T-helper 17 cell (primary cell): Measurements from ENCODE around the gene SPI1. TPM values are rescaled to one million over a fixed set of nuclear protein-coding genes. Genes with fewer than 3 reads are reported as not detected.
A peak's percentile ranks its signal among the peaks of the same experiment; 100 is the strongest.

Experiments
- ATAC-seq: fragments of 150-1000 bp; cut with Tn5 transposase; 2 replicates; pipeline ENCODE4 v1.10.0; 2021; ENCODE audit warnings: mild to moderate bottlenecking, moderate library complexity
- DNase-seq, 3 donors: peaks; one replicate each; pipeline versions ENCODE4 v3.0.0 to v3.0.0-alpha.2; 2020 to 2021
- H3K9me3 ChIP-seq: one replicate; pipeline ENCODE4 v1.7.0; 2013; ENCODE audit warnings: low read length, mild to moderate bottlenecking; ENCODE audit not compliant: control insufficient read depth, poor library complexity, severe bottlenecking
- H3K27ac Mint-ChIP-seq: one replicate; pipeline ENCODE4 v1.8.0; 2022; ENCODE audit warnings: mild to moderate bottlenecking, moderate library complexity, mixed read lengths
- H3K27me3 Mint-ChIP-seq: one replicate; pipeline ENCODE4 v1.8.0; 2022; ENCODE audit warnings: mixed read lengths
- H3K36me3 Mint-ChIP-seq: one replicate; pipeline ENCODE4 v1.8.0; 2022; ENCODE audit warnings: low read depth, mixed read lengths
- H3K4me1 Mint-ChIP-seq: one replicate; pipeline ENCODE4 v1.8.0; 2022; ENCODE audit warnings: mild to moderate bottlenecking, mixed read lengths
- H3K4me3 Mint-ChIP-seq: one replicate; pipeline ENCODE4 v1.8.0; 2022; ENCODE audit warnings: mild to moderate bottlenecking, moderate library complexity, mixed read lengths
- total RNA-seq, 4 donors: library from RNA in 2 of 4; stranded (reverse) in 2 of 4; gene quantifications; one replicate each; pipeline ENCODE4 v1.2.3 and lab custom pipeline; 2022 to 2026

Gene SPI1
- total RNA-seq, 2 donors from 2014 or later: 4.9 to 14.9 TPM

DNA sequence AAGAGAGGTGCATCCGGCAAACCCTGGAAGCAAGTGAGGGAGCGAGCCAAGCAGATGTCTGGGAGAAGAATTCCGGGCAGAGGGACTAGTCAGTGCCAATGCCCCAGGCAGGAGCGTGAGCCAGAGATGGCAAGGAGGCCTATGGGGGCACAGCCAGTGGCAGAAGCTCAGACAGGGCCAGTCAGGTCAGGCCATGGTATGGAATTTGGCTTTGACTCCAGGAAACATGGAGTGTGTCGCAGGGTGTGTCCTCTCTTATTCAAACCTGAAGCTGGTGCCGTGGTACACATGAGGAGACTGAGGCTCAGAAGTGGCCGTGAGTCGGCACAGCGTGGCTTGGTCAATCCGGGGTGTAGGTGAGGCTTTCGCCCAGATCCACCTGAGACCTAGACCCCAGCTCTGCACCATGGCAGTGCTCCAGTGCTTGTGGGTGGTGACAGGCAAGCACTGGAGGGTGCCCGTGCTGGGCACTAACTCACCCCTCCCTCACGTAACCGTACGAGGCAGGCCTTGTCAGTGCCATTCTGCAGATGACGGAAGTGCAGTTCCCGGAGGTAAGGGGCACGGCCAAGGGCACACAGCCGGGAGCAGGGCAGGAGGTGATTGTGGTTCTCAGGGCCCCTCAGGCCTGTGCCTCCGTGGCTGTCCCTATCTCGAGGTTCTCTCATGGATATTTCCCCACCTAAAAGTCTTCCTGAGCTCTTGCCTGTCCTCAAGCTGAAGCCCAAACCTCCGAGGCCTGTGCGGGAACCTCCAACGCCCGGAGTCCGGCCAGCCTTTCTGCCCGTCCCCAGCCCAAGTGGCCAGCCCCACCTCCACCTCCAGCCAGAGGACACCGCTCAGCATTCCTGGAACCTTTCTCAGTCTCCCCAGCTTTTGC lies 10.6 kb upstream of the SPI1 start:
- Mint-ChIP-seq H3K4me3 (peak overlapping the region; percentile 39), H3K27ac (no peak overlapping the region), H3K36me3 (no peaks in the 10 kb centered on the region), H3K27me3 (no peaks in the 10 kb centered on the region), H3K4me1 (peaks cover 13% of the 10 kb centered on the region)
- DNase-seq (no peak), ATAC-seq (no peak)
- H3K9me3 ChIP-seq: no peaks in the 10 kb centered on the region

DNA sequence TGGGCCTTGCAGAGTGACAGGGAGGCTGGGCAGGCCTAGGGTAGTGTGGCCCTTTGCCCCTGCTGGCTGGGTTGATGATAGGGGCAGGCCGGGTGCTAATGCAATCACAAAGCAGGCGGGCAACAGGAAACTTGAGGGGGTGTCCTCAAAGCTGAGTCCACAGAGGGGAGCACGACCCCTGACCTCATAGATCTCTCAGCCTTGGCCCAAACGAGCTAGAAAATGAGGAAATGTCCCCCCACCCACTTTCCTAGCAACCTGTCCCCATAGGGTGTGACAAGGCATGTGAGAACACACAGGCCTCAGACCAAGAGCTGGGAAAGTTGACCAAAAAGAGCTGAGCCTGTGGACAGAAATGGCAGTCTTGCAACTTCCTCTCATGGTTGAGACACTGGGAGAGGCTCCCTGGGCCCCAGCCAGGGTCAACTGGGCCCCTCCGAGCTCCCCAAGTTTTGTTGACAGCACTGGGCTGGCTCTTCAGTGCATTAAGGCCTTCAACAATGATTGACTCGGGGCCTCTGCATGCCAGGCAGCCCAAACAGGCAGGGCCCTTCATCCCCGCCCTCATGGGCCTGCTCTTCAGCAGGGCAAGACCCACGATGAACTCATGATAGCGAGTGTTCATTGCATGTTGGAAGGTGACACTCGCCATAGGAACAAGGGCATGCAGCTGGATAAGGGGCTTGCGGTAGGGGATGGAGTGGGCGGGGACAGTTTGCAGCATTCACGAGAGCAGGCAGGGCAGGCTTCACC lies 9.8 kb upstream of the SPI1 start:
- Mint-ChIP-seq H3K4me3 (no peak overlapping the region), H3K27ac (no peak overlapping the region)
- no peak for ATAC-seq

DNA sequence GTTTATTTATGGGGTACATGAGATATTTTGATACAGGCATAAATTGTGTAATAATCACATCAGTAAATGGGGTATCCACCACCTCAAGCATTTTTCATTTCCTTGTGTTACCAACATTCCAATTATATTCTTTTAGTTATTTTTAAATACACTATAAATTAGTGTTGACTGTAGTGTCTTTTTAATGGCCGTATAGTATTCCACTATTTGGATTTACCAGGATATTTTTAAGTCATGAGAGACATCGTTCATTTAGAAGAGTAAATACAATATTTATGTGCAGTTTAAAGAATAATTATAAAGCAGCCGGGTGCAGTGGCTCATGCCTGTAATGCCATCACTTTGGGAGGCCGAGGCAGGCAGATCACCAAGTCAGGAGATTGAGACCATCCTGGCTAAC lies 6.2 kb upstream of the SPI1 start:
- H3K27me3 Mint-ChIP-seq: no peaks in the 10 kb centered on the region
- H3K36me3 Mint-ChIP-seq: no peaks in the 10 kb centered on the region
- no peak overlapping the region for H3K27ac Mint-ChIP-seq
- DNase-seq: no peak
- H3K4me1 Mint-ChIP-seq: peaks cover 6% of the 10 kb centered on the region
- no peak overlapping the region for H3K4me3 Mint-ChIP-seq
- H3K9me3 ChIP-seq: no peaks in the 10 kb centered on the region
- no peak for ATAC-seq

More for the DNA sequence above, 9.8 kb upstream of the SPI1 start:
- Mint-ChIP-seq H3K36me3 (no peaks in the 10 kb centered on the region), H3K4me1 (peaks cover 11% of the 10 kb centered on the region), H3K27me3 (no peaks in the 10 kb centered on the region)
- DNase-seq: no peak
- H3K9me3 ChIP-seq: no peaks in the 10 kb centered on the region

- no peak overlapping the region for H3K27ac Mint-ChIP-seq
- H3K36me3 Mint-ChIP-seq: no peaks in the 10 kb centered on the region
- H3K4me3 Mint-ChIP-seq: no peak overlapping the region
- peaks cover 2% of the 10 kb centered on the region for H3K4me1 Mint-ChIP-seq
- no peaks in the 10 kb centered on the region for H3K9me3 ChIP-seq
- ATAC-seq (no peak), DNase-seq (no peak)
- H3K27me3 Mint-ChIP-seq: no peaks in the 10 kb centered on the region
Measured at GRCh38 chr11:47383071-47383470, 4.7 kb upstream of the SPI1 start.

GRCh38 chr11:47380078-47380477 lies 1.7 kb upstream of the SPI1 start:
- Mint-ChIP-seq H3K27me3 (no peaks in the 10 kb centered on the region), H3K36me3 (no peaks in the 10 kb centered on the region), H3K4me1 (peaks cover 4% of the 10 kb centered on the region), H3K4me3 (no peak overlapping the region), H3K27ac (no peak overlapping the region)
- no peak for DNase-seq
- no peaks in the 10 kb centered on the region for H3K9me3 ChIP-seq
- ATAC-seq: no peak

DNA sequence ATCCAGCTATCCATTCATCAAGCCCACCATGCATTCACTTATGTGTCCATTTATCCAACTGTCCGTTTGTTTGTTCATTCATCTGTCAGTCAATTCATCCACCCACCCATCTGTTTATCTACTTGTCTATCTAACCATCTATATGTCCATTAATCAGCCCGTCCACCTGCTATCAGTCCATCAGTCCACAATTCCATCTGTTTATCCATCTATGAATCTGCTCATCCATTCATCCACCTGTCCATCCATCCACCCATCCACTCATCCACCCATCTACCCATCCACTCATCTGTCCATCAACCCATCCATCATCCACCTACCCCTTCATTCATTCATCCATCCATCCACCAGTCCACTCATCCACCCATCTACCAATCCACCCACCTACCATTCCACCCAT lies 970 bp upstream of the SPI1 start:
- no peaks in the 10 kb centered on the region for H3K9me3 ChIP-seq
- H3K27ac Mint-ChIP-seq: no peak overlapping the region
- no peaks in the 10 kb centered on the region for H3K36me3 Mint-ChIP-seq
- no peaks in the 10 kb centered on the region for H3K27me3 Mint-ChIP-seq
- no peak for DNase-seq
- ATAC-seq: no peak
- H3K4me1 Mint-ChIP-seq: peaks cover 4% of the 10 kb centered on the region
- H3K4me3 Mint-ChIP-seq: no peak overlapping the region

DNA sequence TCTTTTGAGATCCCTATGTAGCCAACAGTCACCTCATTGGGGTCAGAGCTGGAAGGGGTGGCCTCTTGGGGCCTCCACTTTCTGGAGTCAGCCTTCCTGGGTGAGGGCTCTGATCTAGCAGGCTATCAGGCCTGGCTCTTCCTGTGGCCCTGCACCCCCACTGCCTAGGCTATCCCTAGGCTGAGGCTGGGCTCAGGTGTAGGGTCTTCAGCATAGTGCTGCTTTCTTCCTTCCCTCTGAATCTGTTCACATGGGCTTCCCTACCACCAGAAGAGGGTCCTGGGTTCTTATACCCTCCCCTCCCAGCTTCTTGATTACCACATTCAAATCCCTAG lies 456 bp upstream of the SPI1 start:
- Mint-ChIP-seq H3K27ac (no peak overlapping the region), H3K36me3 (no peaks in the 10 kb centered on the region), H3K4me1 (peaks cover 4% of the 10 kb centered on the region), H3K4me3 (no peak overlapping the region), H3K27me3 (no peaks in the 10 kb centered on the region)
- DNase-seq: no peak
- H3K9me3 ChIP-seq: no peaks in the 10 kb centered on the region
- no peak for ATAC-seq

- Mint-ChIP-seq H3K4me1 (peaks cover 4% of the 10 kb centered on the region), H3K36me3 (no peaks in the 10 kb centered on the region), H3K4me3 (peak overlapping the region; percentile 31), H3K27ac (no peak overlapping the region), H3K27me3 (no peaks in the 10 kb centered on the region)
- H3K9me3 ChIP-seq: no peaks in the 10 kb centered on the region
- ATAC-seq (no peak), DNase-seq (no peak)
Measured at GRCh38 chr11:47377571-47378009, 757 bp downstream of the SPI1 start.

DNA sequence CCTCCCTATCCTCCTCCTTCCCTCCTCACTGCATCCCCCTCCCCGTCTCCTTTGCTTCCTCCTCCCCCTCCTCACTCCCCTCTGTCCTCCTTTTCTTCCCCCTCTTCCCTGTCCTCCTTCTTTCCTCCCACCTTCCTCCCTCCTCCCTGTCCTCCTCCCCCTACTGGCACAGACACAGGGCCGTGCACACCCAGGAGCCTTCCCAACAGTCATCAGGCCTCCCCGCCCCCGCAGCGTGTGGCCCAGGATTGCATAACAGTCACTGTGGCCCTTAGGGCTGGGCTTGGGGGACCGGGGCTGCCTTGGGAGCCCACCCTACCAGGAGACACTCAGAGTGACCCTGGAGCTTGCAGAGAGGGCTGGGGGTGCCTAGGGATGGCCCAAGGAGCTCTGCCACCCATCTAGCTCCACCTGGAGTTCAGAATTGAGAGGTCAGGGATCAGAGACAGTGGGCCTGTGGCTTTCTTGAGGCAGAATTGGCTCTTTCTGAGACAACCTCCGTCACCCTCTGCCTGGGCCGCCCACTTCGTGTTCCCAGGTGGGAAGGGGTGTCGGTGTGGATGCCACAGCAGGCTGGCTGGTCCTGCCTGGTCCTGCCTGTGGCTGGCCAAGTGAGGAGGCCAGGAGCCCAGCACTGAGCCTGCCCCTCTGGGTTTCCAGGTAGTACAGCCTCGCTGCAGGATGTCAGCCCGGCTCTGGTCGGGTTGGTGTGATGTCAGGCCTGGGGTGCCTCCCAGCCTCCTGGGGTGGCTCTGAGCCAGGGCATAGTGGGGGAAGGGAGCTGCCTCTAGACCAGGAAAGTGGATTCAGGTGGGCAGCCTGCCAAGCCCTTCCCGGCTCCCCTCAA lies 1.6 kb downstream of the SPI1 start:
- no peak for DNase-seq
- H3K4me3 Mint-ChIP-seq: peak overlapping the region; percentile 1

GRCh38 chr11:47376107-47376524 lies 2.2 kb downstream of the SPI1 start:
- H3K27ac Mint-ChIP-seq: no peak overlapping the region
- peaks cover 4% of the 10 kb centered on the region for H3K4me1 Mint-ChIP-seq
- H3K27me3 Mint-ChIP-seq: no peaks in the 10 kb centered on the region
- ATAC-seq (no peak), DNase-seq (no peak)
- H3K36me3 Mint-ChIP-seq: no peaks in the 10 kb centered on the region
- peak overlapping the region; percentile 56 for H3K4me3 Mint-ChIP-seq
- no peaks in the 10 kb centered on the region for H3K9me3 ChIP-seq

More for the DNA sequence above, 1.6 kb downstream of the SPI1 start:
- H3K27me3 Mint-ChIP-seq: no peaks in the 10 kb centered on the region
- H3K36me3 Mint-ChIP-seq: no peaks in the 10 kb centered on the region
- no peak overlapping the region for H3K27ac Mint-ChIP-seq
- no peak for ATAC-seq
- H3K9me3 ChIP-seq: no peaks in the 10 kb centered on the region
- H3K4me1 Mint-ChIP-seq: peaks cover 4% of the 10 kb centered on the region

- H3K27me3 Mint-ChIP-seq: no peaks in the 10 kb centered on the region
- no peak overlapping the region for H3K27ac Mint-ChIP-seq
Measured at GRCh38 chr11:47375546-47376085, 2.7 kb downstream of the SPI1 start.

GRCh38 chr11:47375020-47375419 lies 3.3 kb downstream of the SPI1 start:
- no peaks in the 10 kb centered on the region for H3K36me3 Mint-ChIP-seq
- no peak overlapping the region for H3K4me3 Mint-ChIP-seq
- DNase-seq: no peak
- H3K9me3 ChIP-seq: no peaks in the 10 kb centered on the region
- no peaks in the 10 kb centered on the region for H3K27me3 Mint-ChIP-seq
- H3K27ac Mint-ChIP-seq: no peak overlapping the region
- no peak for ATAC-seq
- peaks cover 6% of the 10 kb centered on the region for H3K4me1 Mint-ChIP-seq

More at GRCh38 chr11:47375546-47376085, 2.7 kb downstream of the SPI1 start:
- Mint-ChIP-seq H3K36me3 (no peaks in the 10 kb centered on the region), H3K4me1 (peaks cover 5% of the 10 kb centered on the region), H3K4me3 (peak overlapping the region; percentile 56)
- no peaks in the 10 kb centered on the region for H3K9me3 ChIP-seq
- DNase-seq (no peak), ATAC-seq (no peak)

- H3K27me3 Mint-ChIP-seq: no peaks in the 10 kb centered on the region
- DNase-seq (no peak), ATAC-seq (no peak)
- peaks cover 8% of the 10 kb centered on the region for H3K4me1 Mint-ChIP-seq
- H3K4me3 Mint-ChIP-seq: no peak overlapping the region
- H3K9me3 ChIP-seq: no peaks in the 10 kb centered on the region
- peak overlapping the region; percentile 21 for H3K27ac Mint-ChIP-seq
- H3K36me3 Mint-ChIP-seq: no peaks in the 10 kb centered on the region
Measured at GRCh38 chr11:47374720-47375019, 3.7 kb downstream of the SPI1 start.
